OCI-LY3 (cell line): Measurements from ENCODE around the gene RPGRIP1L.

Experiments
- H2AFZ ChIP-seq: fragments of 200-600, 300-600 bp; shearing (Covaris generic); 2 replicates; pipeline ENCODE4 v1.6.0; 2014; ENCODE audit warnings: antibody characterized with exemption, low read depth, low read length
- H3K27ac ChIP-seq: fragments of 200-600, 300-600 bp; sonication (generic); 2 replicates; pipeline ENCODE4 v1.5.1; 2014; ENCODE audit warnings: mild to moderate bottlenecking, low read length, moderate library complexity, mixed read lengths
- H3K27me3 ChIP-seq: fragments of 200-600, 300-600 bp; sonication (generic); 2 replicates; pipeline ENCODE4 v1.6.1; 2014; ENCODE audit warnings: low read depth, low read length, mixed read lengths
- H3K36me3 ChIP-seq: fragments of 200-600, 300-600 bp; sonication (generic); replicated peaks from 2 replicates; pipeline ENCODE3; 2014; ENCODE audit warnings: low read depth, low read length, mixed read lengths
- H3K4me1 ChIP-seq: fragments of 300-600, 200-600 bp; sonication (generic); 2 replicates; pipeline ENCODE4 v1.6.1; 2014; ENCODE audit warnings: low read length, mixed read lengths
- H3K4me2 ChIP-seq: fragments of 200-600, 300-600 bp; sonication (generic); 2 replicates; pipeline ENCODE4 v1.6.1; 2014; ENCODE audit warnings: low read length, mixed read lengths
- H3K4me3 ChIP-seq: fragments of 300-600, 200-600 bp; sonication (generic); 2 replicates; pipeline ENCODE4 v1.5.1; 2014; ENCODE audit warnings: antibody characterized with exemption, mild to moderate bottlenecking, low read length, moderate library complexity
- H3K79me2 ChIP-seq: fragments of 300-600, 200-600 bp; shearing (Covaris generic); 2 replicates; pipeline ENCODE4 v1.6.1; 2014; ENCODE audit warnings: mild to moderate bottlenecking, low read length, mixed read lengths
- H3K9ac ChIP-seq: fragments of 300-600, 200-600 bp; shearing (Covaris generic); 2 replicates; pipeline ENCODE4 v1.6.0; 2014; ENCODE audit warnings: mild to moderate bottlenecking, low read length, moderate library complexity
- H3K9me3 ChIP-seq: fragments of 200-600, 300-600 bp; shearing (Covaris generic); 2 replicates; pipeline ENCODE4 v1.6.1; 2014; ENCODE audit warnings: low read length, mixed read lengths; ENCODE audit not compliant: insufficient read depth
- H4K20me1 ChIP-seq: fragments of 200-600, 300-600 bp; sonication (generic); 2 replicates; pipeline ENCODE4 v1.6.1; 2016; ENCODE audit warnings: low read length, mixed read lengths; ENCODE audit not compliant: insufficient read depth
- CTCF ChIP-seq: fragments of 200-600, 300-600 bp; sonication (generic); IDR thresholded peaks from 2 replicates; pipeline ENCODE4 v1.5.1; 2014; ENCODE audit warnings: antibody characterized with exemption, low read length, low read depth
- EZH2phosphoT487 ChIP-seq: fragments of 200-600 bp; shearing (Covaris generic); IDR thresholded peaks from 2 replicates; pipeline ENCODE4 v1.6.1; 2018; ENCODE audit warnings: antibody characterized with exemption, mixed run types, low read depth

RPGRIP1L gene

DNA sequence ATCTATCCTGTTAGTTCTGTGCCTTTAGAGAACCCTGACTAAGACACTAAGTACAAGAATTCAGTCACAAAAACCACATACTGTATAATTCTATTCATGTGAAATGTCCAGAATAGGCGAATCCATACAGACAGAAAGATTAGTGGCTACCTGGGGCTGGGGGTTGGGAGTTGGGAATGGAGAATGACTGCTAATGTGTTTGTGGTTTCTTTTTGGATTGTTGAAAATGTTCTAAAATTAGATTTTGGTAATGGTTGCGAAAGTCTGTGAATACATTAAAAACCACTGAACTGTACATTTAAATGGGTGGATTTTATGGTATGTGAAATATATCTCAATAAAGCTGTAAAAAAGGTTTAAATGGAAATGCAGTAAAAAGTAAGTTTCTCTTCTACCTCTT, 120.3 kb downstream of the RPGRIP1L start:
- Histone ChIP-seq H3K27me3 (no peaks in the 10 kb centered on the region), H3K36me3 (no peaks in the 10 kb centered on the region), H2AFZ (no peak overlapping the region), H3K9me3 (no peaks in the 10 kb centered on the region), H3K4me3 (no peak overlapping the region), H3K79me2 (no peaks in the 10 kb centered on the region), H4K20me1 (no peaks in the 10 kb centered on the region), H3K4me1 (no peaks in the 10 kb centered on the region), H3K4me2 (no peak overlapping the region), H3K9ac (no peak overlapping the region), H3K27ac (no peak overlapping the region)
- TF ChIP-seq CTCF (no peak), EZH2phosphoT487 (no peak)

GRCh38 chr16:53581784-53582183, 121.9 kb downstream of the RPGRIP1L start:
- H3K79me2 ChIP-seq = no peaks in the 10 kb centered on the region
- TF ChIP-seq EZH2phosphoT487 = no peak
- TF ChIP-seq CTCF = no peak
- no peaks in the 10 kb centered on the region for H3K4me1 ChIP-seq
- no peaks in the 10 kb centered on the region for H3K9me3 ChIP-seq
- no peak overlapping the region for H3K4me2 ChIP-seq
- H3K36me3 ChIP-seq = no peaks in the 10 kb centered on the region
- H3K9ac ChIP-seq = no peak overlapping the region
- H3K27me3 ChIP-seq = no peaks in the 10 kb centered on the region
- no peaks in the 10 kb centered on the region for H4K20me1 ChIP-seq
- no peak overlapping the region for H2AFZ ChIP-seq
- H3K4me3 ChIP-seq = no peak overlapping the region
- H3K27ac ChIP-seq = no peak overlapping the region

DNA sequence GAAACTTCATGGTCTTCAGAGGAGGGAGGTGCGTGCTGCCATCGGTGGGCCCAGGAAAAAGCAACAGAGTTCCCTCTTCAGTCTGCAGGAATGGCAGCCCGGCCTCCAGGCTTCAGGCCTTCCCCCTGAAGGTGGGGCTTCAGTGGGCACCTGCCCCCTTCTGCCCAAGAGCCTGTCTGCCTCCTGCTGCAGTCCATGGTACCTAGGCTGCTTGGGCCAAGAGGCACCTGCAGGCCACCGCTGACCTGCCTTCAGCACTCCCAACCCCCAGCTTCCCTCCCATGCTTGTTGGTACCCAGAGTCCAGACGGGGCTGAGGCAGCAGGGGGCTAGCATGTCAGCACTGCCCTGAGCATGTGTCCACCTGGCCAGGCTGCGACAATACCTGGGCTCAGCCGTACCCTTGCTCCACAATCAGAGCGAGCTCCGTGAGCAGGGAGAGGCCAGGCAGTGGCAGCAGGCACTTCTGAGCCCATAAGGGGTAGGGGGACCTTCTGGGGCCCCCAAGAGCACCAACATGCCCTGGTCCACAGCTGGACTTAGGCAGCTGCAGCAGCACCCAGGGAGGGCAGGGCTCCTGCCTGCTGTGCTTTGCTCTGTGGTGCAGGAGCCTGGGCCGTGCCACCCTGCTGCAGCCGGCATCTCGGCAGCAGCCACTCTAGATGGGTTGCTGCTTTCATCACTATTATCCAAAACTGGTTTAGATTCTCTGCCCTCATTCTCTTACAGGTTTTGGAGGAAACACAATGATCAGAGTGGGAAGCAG, 123.4 kb downstream of the RPGRIP1L start:
- TF ChIP-seq EZH2phosphoT487 = no peak
- TF ChIP-seq CTCF = no peak
- Histone ChIP-seq H3K4me2 (no peak overlapping the region), H3K9me3 (no peaks in the 10 kb centered on the region), H3K27ac (no peak overlapping the region), H3K36me3 (no peaks in the 10 kb centered on the region), H3K4me3 (no peak overlapping the region), H4K20me1 (no peaks in the 10 kb centered on the region), H3K4me1 (no peaks in the 10 kb centered on the region), H3K9ac (no peak overlapping the region), H3K79me2 (no peaks in the 10 kb centered on the region), H3K27me3 (no peaks in the 10 kb centered on the region), H2AFZ (no peak overlapping the region)

GRCh38 chr16:53576904-53577303, 126.8 kb downstream of the RPGRIP1L start:
- no peak overlapping the region for H2AFZ ChIP-seq
- H3K27ac ChIP-seq = no peak overlapping the region
- no peaks in the 10 kb centered on the region for H3K27me3 ChIP-seq
- no peak overlapping the region for H3K9ac ChIP-seq
- H3K79me2 ChIP-seq = no peaks in the 10 kb centered on the region
- no peaks in the 10 kb centered on the region for H3K9me3 ChIP-seq
- no peak overlapping the region for H3K4me3 ChIP-seq
- H3K4me1 ChIP-seq = no peaks in the 10 kb centered on the region
- no peaks in the 10 kb centered on the region for H4K20me1 ChIP-seq
- TF ChIP-seq EZH2phosphoT487 (no peak), CTCF (no peak)
- no peak overlapping the region for H3K4me2 ChIP-seq
- H3K36me3 ChIP-seq = no peaks in the 10 kb centered on the region
